Measurements from ENCODE around the gene ANKRD11.

ANKRD11 gene

GRCh38 chr16:89380681-89381080, 109.7 kb downstream of the ANKRD11 start:
- H3K9me3 ChIP-seq (ENCODE audit: control insufficient read depth, low read length), result no peaks in the 10 kb centered on the region
- H3K27ac ChIP-seq (ENCODE audit: insufficient read depth, low read length, poor library complexity, severe bottlenecking), result no peak overlapping the region
- H3K4me1 ChIP-seq (ENCODE audit: control insufficient read depth, insufficient read depth, low read length, poor library complexity, severe bottlenecking), result peaks cover 30% of the 10 kb centered on the region
- H3K4me3 ChIP-seq (ENCODE audit: insufficient read depth, low read depth, low read length, poor library complexity, severe bottlenecking), result no peak overlapping the region
- H3K36me3 ChIP-seq (ENCODE audit: control insufficient read depth, insufficient read depth, low read length), result peaks cover 3% of the 10 kb centered on the region
- no peaks in the 10 kb centered on the region for H3K27me3 ChIP-seq (replicated peaks; ENCODE audit: control insufficient read depth, insufficient read depth, low read length, poor library complexity, severe bottlenecking)
- no peak for DNase-seq

GRCh38 chr16:89378947-89379771, 111.2 kb downstream of the ANKRD11 start:
- H3K27me3 ChIP-seq (replicated peaks; ENCODE audit: control insufficient read depth, insufficient read depth, low read length, poor library complexity, severe bottlenecking), result no peaks in the 10 kb centered on the region
- DNase-seq, result no peak
- no peak overlapping the region for H3K27ac ChIP-seq (ENCODE audit: insufficient read depth, low read length, poor library complexity, severe bottlenecking)

GRCh38 chr16:89377453-89377848, 112.9 kb downstream of the ANKRD11 start:
- no peaks in the 10 kb centered on the region for H3K9me3 ChIP-seq (ENCODE audit: control insufficient read depth, low read length)
- H3K36me3 ChIP-seq (ENCODE audit: control insufficient read depth, insufficient read depth, low read length), result peaks cover 13% of the 10 kb centered on the region
- peaks cover 14% of the 10 kb centered on the region for H3K4me1 ChIP-seq (ENCODE audit: control insufficient read depth, insufficient read depth, low read length, poor library complexity, severe bottlenecking)
- H3K4me3 ChIP-seq (ENCODE audit: insufficient read depth, low read depth, low read length, poor library complexity, severe bottlenecking), result no peak overlapping the region
- no peaks in the 10 kb centered on the region for H3K27me3 ChIP-seq (replicated peaks; ENCODE audit: control insufficient read depth, insufficient read depth, low read length, poor library complexity, severe bottlenecking)
- no peak overlapping the region for H3K27ac ChIP-seq (ENCODE audit: insufficient read depth, low read length, poor library complexity, severe bottlenecking)
- DNase-seq, result no peak

More at GRCh38 chr16:89378947-89379771, 111.2 kb downstream of the ANKRD11 start:
- H3K36me3 ChIP-seq (ENCODE audit: control insufficient read depth, insufficient read depth, low read length), result peaks cover 3% of the 10 kb centered on the region
- no peaks in the 10 kb centered on the region for H3K9me3 ChIP-seq (ENCODE audit: control insufficient read depth, low read length)
- H3K4me1 ChIP-seq (ENCODE audit: control insufficient read depth, insufficient read depth, low read length, poor library complexity, severe bottlenecking), result peaks cover 27% of the 10 kb centered on the region
- H3K4me3 ChIP-seq (ENCODE audit: insufficient read depth, low read depth, low read length, poor library complexity, severe bottlenecking), result no peak overlapping the region

- Histone ChIP-seq H3K4me3 (ENCODE audit: insufficient read depth, low read depth, low read length, poor library complexity, severe bottlenecking) (no peak overlapping the region), H3K27me3 (replicated peaks; ENCODE audit: control insufficient read depth, insufficient read depth, low read length, poor library complexity, severe bottlenecking) (no peaks in the 10 kb centered on the region), H3K4me1 (ENCODE audit: control insufficient read depth, insufficient read depth, low read length, poor library complexity, severe bottlenecking) (peaks cover 14% of the 10 kb centered on the region), H3K36me3 (ENCODE audit: control insufficient read depth, insufficient read depth, low read length) (peaks cover 13% of the 10 kb centered on the region), H3K9me3 (ENCODE audit: control insufficient read depth, low read length) (no peaks in the 10 kb centered on the region), H3K27ac (ENCODE audit: insufficient read depth, low read length, poor library complexity, severe bottlenecking) (no peak overlapping the region)
- no peak for DNase-seq
Measured at GRCh38 chr16:89376812-89377452, 113.4 kb downstream of the ANKRD11 start.

- DNase-seq, result no peak
- H3K27ac ChIP-seq (ENCODE audit: insufficient read depth, low read length, poor library complexity, severe bottlenecking), result no peak overlapping the region
- H3K4me1 ChIP-seq (ENCODE audit: control insufficient read depth, insufficient read depth, low read length, poor library complexity, severe bottlenecking), result peaks cover 14% of the 10 kb centered on the region
- H3K4me3 ChIP-seq (ENCODE audit: insufficient read depth, low read depth, low read length, poor library complexity, severe bottlenecking), result no peak overlapping the region
- H3K9me3 ChIP-seq (ENCODE audit: control insufficient read depth, low read length), result no peaks in the 10 kb centered on the region
- no peaks in the 10 kb centered on the region for H3K27me3 ChIP-seq (replicated peaks; ENCODE audit: control insufficient read depth, insufficient read depth, low read length, poor library complexity, severe bottlenecking)
- H3K36me3 ChIP-seq (ENCODE audit: control insufficient read depth, insufficient read depth, low read length), result peaks cover 23% of the 10 kb centered on the region
Measured at GRCh38 chr16:89375686-89376085, 114.7 kb downstream of the ANKRD11 start.

- Histone ChIP-seq H3K9me3 (ENCODE audit: control insufficient read depth, low read length) (no peaks in the 10 kb centered on the region), H3K36me3 (ENCODE audit: control insufficient read depth, insufficient read depth, low read length) (peaks cover 30% of the 10 kb centered on the region), H3K27ac (ENCODE audit: insufficient read depth, low read length, poor library complexity, severe bottlenecking) (no peak overlapping the region), H3K4me3 (ENCODE audit: insufficient read depth, low read depth, low read length, poor library complexity, severe bottlenecking) (no peak overlapping the region), H3K27me3 (replicated peaks; ENCODE audit: control insufficient read depth, insufficient read depth, low read length, poor library complexity, severe bottlenecking) (no peaks in the 10 kb centered on the region), H3K4me1 (ENCODE audit: control insufficient read depth, insufficient read depth, low read length, poor library complexity, severe bottlenecking) (peaks cover 11% of the 10 kb centered on the region)
- DNase-seq, result no peak
Measured at GRCh38 chr16:89375021-89375420, 115.3 kb downstream of the ANKRD11 start.

- H3K9me3 ChIP-seq (ENCODE audit: control insufficient read depth, low read length), result no peaks in the 10 kb centered on the region
- peaks cover 15% of the 10 kb centered on the region for H3K4me1 ChIP-seq (ENCODE audit: control insufficient read depth, insufficient read depth, low read length, poor library complexity, severe bottlenecking)
- no peaks in the 10 kb centered on the region for H3K27me3 ChIP-seq (replicated peaks; ENCODE audit: control insufficient read depth, insufficient read depth, low read length, poor library complexity, severe bottlenecking)
- no peak overlapping the region for H3K4me3 ChIP-seq (ENCODE audit: insufficient read depth, low read depth, low read length, poor library complexity, severe bottlenecking)
- H3K36me3 ChIP-seq (ENCODE audit: control insufficient read depth, insufficient read depth, low read length), result peaks cover 31% of the 10 kb centered on the region
- no peak for DNase-seq
- no peak overlapping the region for H3K27ac ChIP-seq (ENCODE audit: insufficient read depth, low read length, poor library complexity, severe bottlenecking)
Measured at GRCh38 chr16:89374393-89374960, 115.9 kb downstream of the ANKRD11 start.

GRCh38 chr16:89373355-89374110, 116.8 kb downstream of the ANKRD11 start:
- Histone ChIP-seq H3K27me3 (replicated peaks; ENCODE audit: control insufficient read depth, insufficient read depth, low read length, poor library complexity, severe bottlenecking) (no peaks in the 10 kb centered on the region), H3K27ac (ENCODE audit: insufficient read depth, low read length, poor library complexity, severe bottlenecking) (no peak overlapping the region), H3K4me1 (ENCODE audit: control insufficient read depth, insufficient read depth, low read length, poor library complexity, severe bottlenecking) (peaks cover 24% of the 10 kb centered on the region), H3K9me3 (ENCODE audit: control insufficient read depth, low read length) (no peaks in the 10 kb centered on the region), H3K4me3 (ENCODE audit: insufficient read depth, low read depth, low read length, poor library complexity, severe bottlenecking) (no peak overlapping the region), H3K36me3 (ENCODE audit: control insufficient read depth, insufficient read depth, low read length) (peaks cover 31% of the 10 kb centered on the region)
- DNase-seq, result no peak

GRCh38 chr16:89371968-89372634, 118.3 kb downstream of the ANKRD11 start:
- Histone ChIP-seq H3K27me3 (replicated peaks; ENCODE audit: control insufficient read depth, insufficient read depth, low read length, poor library complexity, severe bottlenecking) (no peaks in the 10 kb centered on the region), H3K27ac (ENCODE audit: insufficient read depth, low read length, poor library complexity, severe bottlenecking) (no peak overlapping the region), H3K36me3 (ENCODE audit: control insufficient read depth, insufficient read depth, low read length) (peaks cover 30% of the 10 kb centered on the region), H3K4me1 (ENCODE audit: control insufficient read depth, insufficient read depth, low read length, poor library complexity, severe bottlenecking) (peaks cover 17% of the 10 kb centered on the region), H3K4me3 (ENCODE audit: insufficient read depth, low read depth, low read length, poor library complexity, severe bottlenecking) (no peak overlapping the region), H3K9me3 (ENCODE audit: control insufficient read depth, low read length) (no peaks in the 10 kb centered on the region)
- DNase-seq, result no peak

All from effector memory CD4-positive, alpha-beta T cell (primary cell).